ENCODE results near the gene ANKDD1B.
A peak's percentile ranks its signal among the peaks of the same experiment; 100 is the strongest.

The ANKDD1B gene

DNA sequence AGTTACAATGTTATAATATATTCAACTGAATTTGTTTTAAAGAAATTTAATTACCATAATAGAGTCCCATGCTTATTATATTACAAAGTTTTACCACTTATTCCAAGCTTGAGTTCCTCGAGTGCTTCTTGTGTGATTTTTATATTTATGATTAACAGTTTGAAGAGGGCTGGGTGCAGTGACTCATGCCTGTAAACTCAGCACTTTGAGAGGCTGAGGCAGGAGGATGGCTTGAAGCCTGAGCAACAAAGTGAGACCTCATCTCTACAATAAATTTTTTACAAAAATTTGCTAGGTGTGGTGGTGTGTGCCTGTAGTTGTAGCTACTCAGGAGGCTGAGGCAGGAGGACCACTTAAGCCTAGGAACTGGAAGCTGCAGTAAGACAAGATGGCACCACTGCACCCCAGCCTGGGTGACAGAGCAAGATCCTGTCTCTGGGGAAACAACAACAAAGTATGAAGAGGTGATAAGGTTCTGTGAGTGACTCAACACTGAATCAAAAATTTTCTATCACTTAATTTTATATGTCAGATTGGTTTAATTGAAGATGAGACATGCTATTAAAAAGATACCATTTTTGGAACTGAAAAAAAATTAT is 96.8 kb downstream of the ANKDD1B start:
- no peak for TF ChIP-seq ZFX (IDR thresholded peaks at IDR 0.05)
- TF ChIP-seq, protein P1, sequence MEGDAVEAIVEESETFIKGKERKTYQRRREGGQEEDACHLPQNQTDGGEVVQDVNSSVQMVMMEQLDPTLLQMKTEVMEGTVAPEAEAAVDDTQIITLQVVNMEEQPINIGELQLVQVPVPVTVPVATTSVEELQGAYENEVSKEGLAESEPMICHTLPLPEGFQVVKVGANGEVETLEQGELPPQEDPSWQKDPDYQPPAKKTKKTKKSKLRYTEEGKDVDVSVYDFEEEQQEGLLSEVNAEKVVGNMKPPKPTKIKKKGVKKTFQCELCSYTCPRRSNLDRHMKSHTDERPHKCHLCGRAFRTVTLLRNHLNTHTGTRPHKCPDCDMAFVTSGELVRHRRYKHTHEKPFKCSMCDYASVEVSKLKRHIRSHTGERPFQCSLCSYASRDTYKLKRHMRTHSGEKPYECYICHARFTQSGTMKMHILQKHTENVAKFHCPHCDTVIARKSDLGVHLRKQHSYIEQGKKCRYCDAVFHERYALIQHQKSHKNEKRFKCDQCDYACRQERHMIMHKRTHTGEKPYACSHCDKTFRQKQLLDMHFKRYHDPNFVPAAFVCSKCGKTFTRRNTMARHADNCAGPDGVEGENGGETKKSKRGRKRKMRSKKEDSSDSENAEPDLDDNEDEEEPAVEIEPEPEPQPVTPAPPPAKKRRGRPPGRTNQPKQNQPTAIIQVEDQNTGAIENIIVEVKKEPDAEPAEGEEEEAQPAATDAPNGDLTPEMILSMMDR (conservative IDR thresholded peaks at IDR 0.05): no peak
- no peak overlapping the region for H3K27ac ChIP-seq

DNA sequence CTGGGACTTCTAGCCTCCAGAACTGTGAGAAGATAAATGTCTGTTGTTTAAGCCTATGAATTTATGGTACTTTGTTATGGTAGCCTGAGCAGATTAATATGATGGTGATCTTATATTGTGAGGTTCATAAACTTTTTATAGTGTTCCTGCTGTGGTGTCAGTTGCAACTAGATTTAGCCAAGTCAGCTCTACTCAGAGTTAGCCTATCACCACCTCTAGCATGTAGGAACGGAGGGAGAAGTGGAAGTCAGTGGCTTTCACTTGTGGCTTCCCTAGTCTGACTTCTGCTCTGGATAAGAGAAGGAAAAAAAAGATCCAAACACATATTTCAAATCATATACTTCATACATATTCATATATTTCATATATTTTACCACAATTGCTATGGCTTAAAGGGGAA is 99.4 kb downstream of the ANKDD1B start:
- TF ChIP-seq, protein P1 (conservative IDR thresholded peaks at IDR 0.05): no peak
- no peak for TF ChIP-seq ZFX (IDR thresholded peaks at IDR 0.05)
- H3K27ac ChIP-seq: no peak overlapping the region

DNA sequence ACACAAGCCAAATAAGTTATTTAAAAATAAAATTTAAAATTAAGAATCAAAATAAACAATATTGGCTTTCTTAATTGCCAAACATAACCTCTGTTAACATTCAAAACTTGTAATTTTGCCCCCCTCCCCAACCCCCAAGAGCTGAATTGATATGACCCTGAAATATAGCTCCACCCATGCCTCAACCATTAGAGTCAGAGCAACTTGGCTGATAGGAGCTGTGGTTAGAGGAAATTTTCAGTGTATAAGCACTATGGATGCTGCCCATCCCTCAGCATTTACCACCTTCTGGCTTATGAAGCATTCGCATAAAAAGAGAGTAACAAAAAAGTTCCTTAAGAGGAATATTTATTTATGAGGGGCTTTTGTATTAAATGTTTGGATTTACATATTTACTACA is 99.9 kb downstream of the ANKDD1B start:
- TF ChIP-seq ZFX (IDR thresholded peaks at IDR 0.05): no peak
- TF ChIP-seq, protein P1 (conservative IDR thresholded peaks at IDR 0.05): no peak
- no peak overlapping the region for H3K27ac ChIP-seq

DNA sequence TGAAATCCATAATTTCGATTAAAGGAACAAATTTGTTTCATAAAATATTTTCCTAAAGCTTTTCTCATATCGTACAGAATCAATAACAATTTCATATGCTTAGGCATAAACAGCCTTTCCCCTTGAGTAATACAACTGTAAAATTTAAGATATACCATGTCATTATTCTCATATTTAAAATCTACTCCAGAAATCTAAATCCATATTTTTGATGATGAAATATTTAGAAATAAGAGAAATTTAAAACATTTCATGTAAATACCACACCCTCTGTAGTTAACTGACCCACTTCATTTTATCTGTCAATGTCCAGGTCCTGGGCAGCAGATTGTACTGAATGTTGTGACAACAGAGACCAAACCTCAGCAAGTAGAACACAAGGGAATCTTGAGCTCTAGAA is 100.8 kb downstream of the ANKDD1B start:
- TF ChIP-seq ZFX (IDR thresholded peaks at IDR 0.05): no peak
- TF ChIP-seq, protein P1 (conservative IDR thresholded peaks at IDR 0.05): no peak
- no peak overlapping the region for H3K27ac ChIP-seq

DNA sequence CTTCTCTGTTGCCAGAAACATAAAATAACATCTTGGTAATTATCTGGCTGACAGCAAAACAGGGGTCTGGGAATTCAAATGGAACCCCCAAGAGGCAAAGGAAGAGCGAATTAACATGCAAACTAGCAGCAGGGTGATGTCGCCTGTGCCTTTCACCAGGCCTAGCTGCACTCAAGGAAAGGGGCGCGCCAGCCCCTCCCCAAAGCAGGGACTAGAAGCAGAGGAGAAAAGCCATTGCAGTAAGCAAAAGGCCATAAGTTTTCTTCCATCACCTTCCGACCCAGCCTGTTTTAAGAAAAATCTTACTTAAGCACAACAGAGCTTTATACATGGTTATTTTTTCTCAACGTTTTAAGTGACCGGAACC is 105.4 kb downstream of the ANKDD1B start:
- TF ChIP-seq ZFX (IDR thresholded peaks at IDR 0.05): peak; percentile 19; the same call in 1 of the 2 replicates
- TF ChIP-seq, protein P1 (conservative IDR thresholded peaks at IDR 0.05): no peak

DNA sequence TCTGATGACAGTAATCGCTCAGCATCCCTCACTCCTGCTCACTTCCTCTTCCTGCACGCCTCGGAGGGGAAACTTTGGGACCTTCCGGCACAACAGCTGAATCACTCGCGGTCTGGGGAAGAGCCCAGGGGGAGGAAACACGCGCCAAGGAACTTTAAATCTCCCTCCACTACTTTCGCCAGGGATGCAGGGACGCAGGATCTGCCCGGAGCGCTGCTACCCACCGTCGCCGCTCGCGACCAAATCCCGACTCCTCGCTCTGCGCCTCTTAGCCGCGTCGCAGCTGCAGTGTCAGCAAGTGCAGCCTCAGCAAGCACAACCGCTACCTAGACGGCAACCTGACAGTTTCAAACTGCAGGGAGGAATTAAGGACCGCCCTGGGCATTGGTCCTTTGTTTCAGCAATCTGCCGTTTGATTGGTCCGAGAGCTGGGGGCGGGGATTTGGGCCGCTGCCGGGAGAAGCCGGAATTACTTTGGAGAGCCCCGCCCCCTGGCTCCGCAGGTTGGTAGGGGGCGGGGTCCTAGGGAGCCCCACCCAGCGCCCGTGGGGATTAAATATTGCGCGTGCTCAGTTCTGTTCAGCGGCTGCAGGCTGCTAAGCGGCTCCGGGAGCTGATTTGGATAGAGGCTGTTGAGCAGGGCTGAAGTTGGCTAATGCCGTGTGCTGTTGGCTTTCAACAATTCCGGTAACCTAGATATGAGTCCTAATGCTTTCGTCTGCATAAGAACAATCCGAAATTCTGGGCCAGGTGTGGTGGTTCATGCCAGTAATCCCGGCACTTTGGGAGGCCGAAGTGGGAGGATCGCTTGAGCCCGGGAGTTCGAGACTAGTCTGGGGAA is 106.0 kb downstream of the ANKDD1B start, which contains the start of gene POC5:
POC5 (minus strand) TSS at position 356 of the 841 bp plus-strand sequence. CDS start 4,500 bp downstream, outside the sequence.
- TF ChIP-seq ZFX (IDR thresholded peaks at IDR 0.05): no peak
- TF ChIP-seq, protein P1 (conservative IDR thresholded peaks at IDR 0.05): no peak
- H3K27ac ChIP-seq: peak within 1 kb of the TSS; percentile 85

More for the DNA sequence above, 105.4 kb downstream of the ANKDD1B start:
- peak overlapping the region; percentile 85 for H3K27ac ChIP-seq

DNA sequence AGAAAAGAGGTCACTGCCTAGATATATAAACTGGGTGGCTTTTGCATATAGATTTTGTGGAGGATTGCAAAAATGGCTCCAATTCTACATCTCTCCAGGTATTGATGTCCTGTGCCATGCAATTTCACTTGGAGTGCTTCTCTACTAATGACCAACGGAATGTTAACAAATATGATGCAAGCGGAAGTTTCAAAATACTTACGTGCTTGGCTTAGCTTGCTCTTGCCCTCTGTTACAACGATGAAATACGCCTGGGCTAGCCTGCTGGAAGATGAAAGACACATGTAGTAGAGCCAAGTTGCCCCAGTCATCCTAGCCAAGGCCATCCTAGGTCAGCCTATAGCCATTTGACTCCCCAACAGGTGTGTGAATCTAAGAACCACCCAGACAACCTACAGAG is 109.6 kb downstream of the ANKDD1B start:
- H3K27ac ChIP-seq: no peak overlapping the region
- no peak for TF ChIP-seq ZFX (IDR thresholded peaks at IDR 0.05)
- TF ChIP-seq, protein P1 (conservative IDR thresholded peaks at IDR 0.05): no peak

Measured in C4-2B (cell line).